ENCODE measurements around the gene ADAMTS1.

- TF ChIP-seq, protein P1, sequence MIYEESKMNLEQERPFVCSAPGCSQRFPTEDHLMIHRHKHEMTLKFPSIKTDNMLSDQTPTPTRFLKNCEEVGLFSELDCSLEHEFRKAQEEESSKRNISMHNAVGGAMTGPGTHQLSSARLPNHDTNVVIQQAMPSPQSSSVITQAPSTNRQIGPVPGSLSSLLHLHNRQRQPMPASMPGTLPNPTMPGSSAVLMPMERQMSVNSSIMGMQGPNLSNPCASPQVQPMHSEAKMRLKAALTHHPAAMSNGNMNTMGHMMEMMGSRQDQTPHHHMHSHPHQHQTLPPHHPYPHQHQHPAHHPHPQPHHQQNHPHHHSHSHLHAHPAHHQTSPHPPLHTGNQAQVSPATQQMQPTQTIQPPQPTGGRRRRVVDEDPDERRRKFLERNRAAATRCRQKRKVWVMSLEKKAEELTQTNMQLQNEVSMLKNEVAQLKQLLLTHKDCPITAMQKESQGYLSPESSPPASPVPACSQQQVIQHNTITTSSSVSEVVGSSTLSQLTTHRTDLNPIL (CRISPR knock-in tag; IDR thresholded peaks at IDR 0.05; ENCODE audit: low read depth), result no peak
- no peak for TF ChIP-seq RARB (CRISPR knock-in tag; IDR thresholded peaks at IDR 0.05)
- TF ChIP-seq PPARA (CRISPR knock-in tag; IDR thresholded peaks at IDR 0.05; ENCODE audit: borderline replicate concordance), result no peak
- no peak for TF ChIP-seq BACH2 (CRISPR knock-in tag; IDR thresholded peaks at IDR 0.05; ENCODE audit: borderline replicate concordance)
- TF ChIP-seq TOX (CRISPR knock-in tag; IDR thresholded peaks at IDR 0.05; ENCODE audit: borderline replicate concordance), result no peak
- no peak for TF ChIP-seq ZNF8 (CRISPR knock-in tag; IDR thresholded peaks at IDR 0.05)
- no peak for TF ChIP-seq ESRRG (CRISPR knock-in tag; IDR thresholded peaks at IDR 0.05)
- no peak for TF ChIP-seq GLIS3 (CRISPR knock-in tag; IDR thresholded peaks at IDR 0.05)
- TF ChIP-seq, protein P2, sequence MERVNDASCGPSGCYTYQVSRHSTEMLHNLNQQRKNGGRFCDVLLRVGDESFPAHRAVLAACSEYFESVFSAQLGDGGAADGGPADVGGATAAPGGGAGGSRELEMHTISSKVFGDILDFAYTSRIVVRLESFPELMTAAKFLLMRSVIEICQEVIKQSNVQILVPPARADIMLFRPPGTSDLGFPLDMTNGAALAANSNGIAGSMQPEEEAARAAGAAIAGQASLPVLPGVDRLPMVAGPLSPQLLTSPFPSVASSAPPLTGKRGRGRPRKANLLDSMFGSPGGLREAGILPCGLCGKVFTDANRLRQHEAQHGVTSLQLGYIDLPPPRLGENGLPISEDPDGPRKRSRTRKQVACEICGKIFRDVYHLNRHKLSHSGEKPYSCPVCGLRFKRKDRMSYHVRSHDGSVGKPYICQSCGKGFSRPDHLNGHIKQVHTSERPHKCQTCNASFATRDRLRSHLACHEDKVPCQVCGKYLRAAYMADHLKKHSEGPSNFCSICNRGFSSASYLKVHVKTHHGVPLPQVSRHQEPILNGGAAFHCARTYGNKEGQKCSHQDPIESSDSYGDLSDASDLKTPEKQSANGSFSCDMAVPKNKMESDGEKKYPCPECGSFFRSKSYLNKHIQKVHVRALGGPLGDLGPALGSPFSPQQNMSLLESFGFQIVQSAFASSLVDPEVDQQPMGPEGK (CRISPR knock-in tag; IDR thresholded peaks at IDR 0.05; ENCODE audit: borderline replicate concordance), result no peak
- no peak for TF ChIP-seq ZFP30 (CRISPR knock-in tag; IDR thresholded peaks at IDR 0.05)
- no peak for TF ChIP-seq ARNTL (CRISPR knock-in tag; IDR thresholded peaks at IDR 0.05; ENCODE audit: borderline replicate concordance, low read depth)
- TF ChIP-seq, protein P3, sequence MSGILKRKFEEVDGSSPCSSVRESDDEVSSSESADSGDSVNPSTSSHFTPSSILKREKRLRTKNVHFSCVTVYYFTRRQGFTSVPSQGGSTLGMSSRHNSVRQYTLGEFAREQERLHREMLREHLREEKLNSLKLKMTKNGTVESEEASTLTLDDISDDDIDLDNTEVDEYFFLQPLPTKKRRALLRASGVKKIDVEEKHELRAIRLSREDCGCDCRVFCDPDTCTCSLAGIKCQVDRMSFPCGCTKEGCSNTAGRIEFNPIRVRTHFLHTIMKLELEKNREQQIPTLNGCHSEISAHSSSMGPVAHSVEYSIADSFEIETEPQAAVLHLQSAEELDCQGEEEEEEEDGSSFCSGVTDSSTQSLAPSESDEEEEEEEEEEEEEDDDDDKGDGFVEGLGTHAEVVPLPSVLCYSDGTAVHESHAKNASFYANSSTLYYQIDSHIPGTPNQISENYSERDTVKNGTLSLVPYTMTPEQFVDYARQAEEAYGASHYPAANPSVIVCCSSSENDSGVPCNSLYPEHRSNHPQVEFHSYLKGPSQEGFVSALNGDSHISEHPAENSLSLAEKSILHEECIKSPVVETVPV (CRISPR knock-in tag; IDR thresholded peaks at IDR 0.05), result no peak
These were observed 46.1 kb downstream of the ADAMTS1 start for GRCh38 chr21:26798856-26799751.
